ENCODE measurements around the gene CXXC5. TPM values are rescaled to one million over a fixed set of nuclear protein-coding genes. Genes with fewer than 3 reads are reported as not detected.
A peak's percentile ranks its signal among the peaks of the same experiment; 100 is the strongest.

The CXXC5 gene
- total and polyA plus RNA-seq, 9 of the 15 experiments (the other 6 are each of a cell fraction or from before 2014, with no cell fraction given): 1.9 to 123 (median 45.8) TPM

GRCh38 chr5:139653616-139654015 lies 5.5 kb downstream of the CXXC5 start:
- Histone ChIP-seq H4K20me1 (replicated peaks; ENCODE audit: control insufficient read depth, insufficient read depth, low read length) (peaks cover 65% of the 10 kb centered on the region), H3K9me1 (ENCODE audit: control insufficient read depth, insufficient read depth, low read length) (peaks cover 20% of the 10 kb centered on the region), H3K36me3 (ENCODE audit: control insufficient read depth, insufficient read depth, low read length) (peaks cover 33% of the 10 kb centered on the region; the same call in 2 of the 3 replicates), H3K4me3 (no peak overlapping the region), H3K4me1 (replicated peaks in 1 of 2; ENCODE audit: control insufficient read depth in 2 of 2, insufficient read depth in 2 of 2, low read length in 2 of 2) (peaks cover 66 to 83% of the 10 kb centered on the region in 2 experiments), H3K9ac (ENCODE audit: insufficient read depth in 1 of 2, low read depth in 2 of 2, low read length in 2 of 2) (peak overlapping the region; percentile 16 to 83; a peak in 3 of 4 replicates), H3K27me3 (ENCODE audit: control insufficient read depth in 2 of 2, insufficient read depth in 2 of 2, low read length in 2 of 2) (no peaks in the 10 kb centered on the region), H2AFZ (ENCODE audit: low read depth, low read length) (no peak overlapping the region), H3K4me2 (ENCODE audit: insufficient read depth, low read length) (peak overlapping the region; percentile 20; the same call in 1 of the 2 replicates), H3K79me2 (ENCODE audit: control insufficient read depth, insufficient read depth, low read length) (peaks cover 99% of the 10 kb centered on the region), H3K9me3 (replicated peaks; ENCODE audit: control insufficient read depth, insufficient read depth, low read depth, low read length) (no peaks in the 10 kb centered on the region), H3K27ac (ENCODE audit: extremely low read depth, low read depth, low read length) (peak overlapping the region; percentile 42; the same call in 2 of the 3 replicates)
- intact Hi-C loops (cut with micrococcal nuclease): no loop called here
- ATAC-seq (no peak), FAIRE-seq (no peak), DNase-seq (ENCODE audit: extremely low read depth in 1 of 4, low spot score in 3 of 4) (peak in 1 of 4 experiments; percentile 7)
- no TSS peak for BruUV-seq (replicated peaks)
- WGBS (ENCODE audit: insufficient coverage, low coverage, missing lambda C conversion rate): 59% methylated on average over 5 of the region's 5 CpGs
- ChIA-PET POLR2A (interaction anchor here (0.6 to 2.0 kb wide), 6 partner anchors 11 to 454 kb away, joined by 3 to 10 read pairs (median 4); no protein-coding TSS in a partner anchor), CTCF (ENCODE audit: low intra/inter-chr PET ratio) (no interaction called here)
- TF ChIP-seq HLTF (IDR thresholded peaks at IDR 0.05) (no peak), ZC3H11A (IDR thresholded peaks at IDR 0.05; ENCODE audit: low read depth, low read length) (no peak), ETS1 (conservative IDR thresholded peaks at IDR 0.05; ENCODE audit: control insufficient read depth, low read depth, low read length) (no peak), POLR2AphosphoS5 (IDR thresholded peaks at IDR 0.05; ENCODE audit: control insufficient read depth, insufficient read depth, low read depth, low read length) (peak; percentile 3; the same call in 1 of the 2 replicates), SAFB (IDR thresholded peaks at IDR 0.05; ENCODE audit: borderline replicate concordance, low read depth, low read length) (no peak), ARID4B (CRISPR knock-in tag; IDR thresholded peaks at IDR 0.05) (0 out of 2 replicates have a peak, but pooled peaks have one; percentile 41), SIX5 (IDR thresholded peaks at IDR 0.05; ENCODE audit: borderline replicate concordance in 1 of 2, insufficient read depth in 1 of 2, low read depth in 1 of 2, low read length in 2 of 2) (no peak), THRB (CRISPR knock-in tag; conservative IDR thresholded peaks at IDR 0.05) (no peak), FOXA3 (CRISPR knock-in tag; conservative IDR thresholded peaks at IDR 0.05 in 1 of 2, IDR thresholded peaks at IDR 0.05 in 1 of 2) (no peak), TFAP4 (CRISPR knock-in tag; IDR thresholded peaks at IDR 0.05; ENCODE audit: borderline replicate concordance) (peak; percentile 25; the same call in 1 of the 2 replicates), ZNF655 (CRISPR knock-in tag; IDR thresholded peaks at IDR 0.05) (no peak)
- in situ Hi-C loops (cut with MboI): no loop called here

Measured in K562 (cell line).